T-helper 2 cell (primary cell): ENCODE data around the gene TIMM22.

ENCODE experiments used
- DNase-seq, 5 experiments: peaks; one replicate each; pipeline versions ENCODE4 v3.0.0 to v3.0.0-alpha.2; 2012 to 2022

Gene TIMM22

GRCh38 chr17:1002771-1003555 lies 6.0 kb downstream of the TIMM22 start:
- no peak for DNase-seq

- no peak for DNase-seq
Measured at GRCh38 chr17:1003633-1003971, 6.7 kb downstream of the TIMM22 start.

- no peak for DNase-seq
Measured at GRCh38 chr17:1003972-1004768, 7.2 kb downstream of the TIMM22 start.

GRCh38 chr17:1004769-1005295 lies 7.9 kb downstream of the TIMM22 start:
- DNase-seq, result no peak

- DNase-seq, result no peak
Measured at GRCh38 chr17:1005361-1005946, 8.5 kb downstream of the TIMM22 start.

GRCh38 chr17:1006054-1006453 lies 9.1 kb downstream of the TIMM22 start:
- no peak for DNase-seq

- no peak for DNase-seq
Measured at GRCh38 chr17:1007310-1008007, 10.5 kb downstream of the TIMM22 start.

GRCh38 chr17:1008008-1008761 lies 11.3 kb downstream of the TIMM22 start:
- no peak for DNase-seq

- no peak for DNase-seq
Measured at GRCh38 chr17:1009229-1010085, 12.5 kb downstream of the TIMM22 start.

GRCh38 chr17:1010086-1010450 lies 13.1 kb downstream of the TIMM22 start:
- no peak for DNase-seq

GRCh38 chr17:1010586-1010985 lies 13.7 kb downstream of the TIMM22 start:
- no peak for DNase-seq

- DNase-seq, result no peak
Measured at GRCh38 chr17:1011138-1011537, 14.2 kb downstream of the TIMM22 start.

GRCh38 chr17:1011760-1012735 lies 15.1 kb downstream of the TIMM22 start:
- DNase-seq, result no peak

GRCh38 chr17:1012823-1013728 lies 16.1 kb downstream of the TIMM22 start:
- DNase-seq, result no peak

- no peak for DNase-seq
Measured at GRCh38 chr17:1013729-1014090, 16.8 kb downstream of the TIMM22 start.

GRCh38 chr17:1018547-1018946 lies 21.6 kb downstream of the TIMM22 start:
- no peak for DNase-seq

- no peak for DNase-seq
Measured at GRCh38 chr17:1019451-1019850, 22.5 kb downstream of the TIMM22 start.

GRCh38 chr17:1021147-1021546 lies 24.2 kb downstream of the TIMM22 start:
- no peak for DNase-seq
